Suppressor macrophage (primary cell): ENCODE data around the gene CMSS1.

ENCODE experiments used
- DNase-seq, 4 experiments: peaks; one replicate each; pipeline ENCODE4 v3.0.0-alpha.2; 2020 to 2022

The CMSS1 gene

GRCh38 chr3:99938270-99938911, 120.7 kb downstream of the CMSS1 start:
- no peak for DNase-seq

- DNase-seq = no peak
Measured at GRCh38 chr3:99939876-99940275, 122.2 kb downstream of the CMSS1 start.

- DNase-seq = no peak
Measured at GRCh38 chr3:99940350-99940749, 122.7 kb downstream of the CMSS1 start.

- no peak for DNase-seq
Measured at GRCh38 chr3:99941211-99941610, 123.5 kb downstream of the CMSS1 start.

GRCh38 chr3:99943931-99944761, 126.5 kb downstream of the CMSS1 start:
- no peak for DNase-seq

- DNase-seq = no peak
Measured at GRCh38 chr3:99945328-99945995, 127.8 kb downstream of the CMSS1 start.

GRCh38 chr3:99947356-99947755, 129.7 kb downstream of the CMSS1 start:
- no peak for DNase-seq

GRCh38 chr3:99948467-99949089, 130.9 kb downstream of the CMSS1 start:
- no peak for DNase-seq

- no peak for DNase-seq
Measured at GRCh38 chr3:99949956-99950670, 132.5 kb downstream of the CMSS1 start.

- peak; percentile 6 to 51 (median 40) for DNase-seq
Measured at GRCh38 chr3:99950921-99951320, 133.3 kb downstream of the CMSS1 start.

- no peak for DNase-seq
Measured at GRCh38 chr3:99951701-99952100, 134.0 kb downstream of the CMSS1 start.

GRCh38 chr3:99952306-99952705, 134.6 kb downstream of the CMSS1 start:
- no peak for DNase-seq

GRCh38 chr3:99953596-99953995, 135.9 kb downstream of the CMSS1 start:
- peak in 1 of 4 experiments; percentile 7 for DNase-seq

- DNase-seq = no peak
Measured at GRCh38 chr3:99954914-99955644, 137.4 kb downstream of the CMSS1 start.

- DNase-seq = no peak
Measured at GRCh38 chr3:99955773-99956562, 138.3 kb downstream of the CMSS1 start.

- DNase-seq = no peak
Measured at GRCh38 chr3:99957151-99957796, 139.6 kb downstream of the CMSS1 start.

GRCh38 chr3:99958222-99958912, 140.7 kb downstream of the CMSS1 start:
- no peak for DNase-seq

- no peak for DNase-seq
Measured at GRCh38 chr3:99960123-99960878, 142.6 kb downstream of the CMSS1 start.

- DNase-seq = no peak
Measured at GRCh38 chr3:99960941-99961340, 143.3 kb downstream of the CMSS1 start.
